K562 (cell line): ENCODE measurements around the gene SLC16A2. TPM values are rescaled to one million over a fixed set of nuclear protein-coding genes. Genes with fewer than 3 reads are reported as not detected.

ENCODE experiments used
- ATAC-seq: fragments of 200-7000 bp; cut with Tn5 transposase; 3 replicates; pipeline ENCODE4 v1.9.1; 2020; ENCODE audit warnings: moderate library complexity
- BruUV-seq: library from RNA; stranded (reverse); fragments of 400-500 nt; replicated peaks from 2 replicates; lab custom pipeline; 2021; lab: Mats Ljungman, UMichigan
- CTCF ChIA-PET: fragments of 300-600 bp; formaldehyde crosslinking; extraction: SDS; loops from one replicate; lab custom pipeline; 2021; ENCODE audit warnings: low intra/inter-chr PET ratio; lab: Yijun Ruan, JAX
- POLR2A ChIA-PET: fragments of 300-600, 350-650 bp; sonication (Branson Sonifier 250); formaldehyde crosslinking; extraction: SDS; loops from one replicate; lab custom pipeline; 2021; ENCODE audit warnings: antibody characterized with exemption, inconsistent platforms; lab: Yijun Ruan, JAX
- DNase-seq, 4 experiments: peaks; one replicate each; pipeline versions ENCODE4 v3.0.0 to v3.0.0-alpha.2; 2011 to 2018; ENCODE audit warnings: low spot score in 3 of 4, mixed read lengths in 3 of 4; ENCODE audit errors: extremely low read depth in 1 of 4
- FAIRE-seq: peaks from 2 replicates; lab custom pipeline; 2011; peaks lifted over from hg19 to GRCh38; lab: Jason Lieb, UNC
- H2AFZ ChIP-seq: 2 replicates; pipeline ENCODE4 v1.6.0; 2011; ENCODE audit warnings: low read depth, low read length, control low read depth, inconsistent platforms
- H3K27ac ChIP-seq: fragments of 200-600 bp; 3 replicates; pipeline ENCODE4 v1.8.0; 2011; ENCODE audit warnings: low read depth, mild to moderate bottlenecking, control low read depth, inconsistent platforms, low read length, moderate library complexity, mixed read lengths; ENCODE audit errors: extremely low read depth
- H3K27me3 ChIP-seq, 2 experiments: fragments of 300-600 bp in 1 of 2; 2 replicates in 1 of 2; 3 replicates in 1 of 2; pipeline versions ENCODE4 v1.6.0 to v1.8.0; 2011; ENCODE audit warnings: inconsistent platforms in 2 of 2, low read length in 2 of 2, mild to moderate bottlenecking in 1 of 2, mixed read lengths in 1 of 2, moderate library complexity in 1 of 2; ENCODE audit not compliant: control insufficient read depth in 2 of 2, insufficient read depth in 2 of 2
- H3K36me3 ChIP-seq: fragments of 300-600 bp; 3 replicates; pipeline ENCODE4 v1.8.0; 2011; ENCODE audit warnings: mild to moderate bottlenecking, low read length, inconsistent platforms; ENCODE audit not compliant: control insufficient read depth, insufficient read depth
- H3K4me1 ChIP-seq, 2 experiments: fragments of 200-600 bp in 1 of 2; replicated peaks in 1 of 2; 2 replicates in 1 of 2; 3 replicates in 1 of 2; pipeline versions ENCODE4 v1.5.1 to v1.8.0; 2011; ENCODE audit warnings: inconsistent platforms in 2 of 2, low read length in 2 of 2, mild to moderate bottlenecking in 1 of 2, mixed read lengths in 1 of 2, moderate library complexity in 1 of 2; ENCODE audit not compliant: control insufficient read depth in 2 of 2, insufficient read depth in 2 of 2
- H3K4me2 ChIP-seq: 2 replicates; pipeline ENCODE4 v1.6.1; 2011; ENCODE audit warnings: low read length, control low read depth, inconsistent platforms, mixed read lengths; ENCODE audit not compliant: insufficient read depth
- H3K4me3 ChIP-seq: fragments of 200-600 bp; sonication (generic), shearing (Covaris generic); 2 replicates; pipeline ENCODE4 v1.5.1; 2016; ENCODE audit warnings: control low read depth, inconsistent platforms
- H3K79me2 ChIP-seq: fragments of 200-600 bp; 3 replicates; pipeline ENCODE4 v1.8.0; 2011; ENCODE audit warnings: low read length, inconsistent platforms; ENCODE audit not compliant: control insufficient read depth, insufficient read depth
- H3K9ac ChIP-seq, 2 experiments: 2 replicates each; pipeline versions ENCODE4 v1.6.0 to v1.6.1; 2011; ENCODE audit warnings: low read depth in 2 of 2, low read length in 2 of 2, control low read depth in 1 of 2, inconsistent platforms in 1 of 2, mild to moderate bottlenecking in 1 of 2, mixed read lengths in 1 of 2; ENCODE audit not compliant: insufficient read depth in 1 of 2
- H3K9me1 ChIP-seq: one replicate; pipeline ENCODE4 v1.6.0; 2011; ENCODE audit warnings: inconsistent platforms, mild to moderate bottlenecking, low read length, moderate library complexity; ENCODE audit not compliant: control insufficient read depth, insufficient read depth
- H3K9me3 ChIP-seq: replicated peaks from 2 replicates; pipeline ENCODE4 v1.5.1; 2011; ENCODE audit warnings: low read depth, low read length, inconsistent platforms; ENCODE audit not compliant: control insufficient read depth, insufficient read depth
- H4K20me1 ChIP-seq: replicated peaks from 2 replicates; pipeline ENCODE4 v1.6.1; 2011; ENCODE audit warnings: low read length, inconsistent platforms, mixed read lengths; ENCODE audit not compliant: control insufficient read depth, insufficient read depth
- CEBPB ChIP-seq: fragments of 450-650 bp; IDR thresholded peaks from 2 replicates; pipeline ENCODE4 v1.6.1; 2016; ENCODE audit warnings: missing genetic modification characterization, missing compliant biosample characterization
- DNMT1 ChIP-seq: fragments of 450-650 bp; IDR thresholded peaks from 2 replicates; pipeline ENCODE4 v1.6.1; 2016; ENCODE audit warnings: antibody characterized with exemption, mild to moderate bottlenecking
- JUND ChIP-seq, 2 experiments: IDR thresholded peaks; 2 replicates in 1 of 2; 3 replicates in 1 of 2; pipeline ENCODE4 v1.6.1; 2011; ENCODE audit warnings: borderline replicate concordance in 2 of 2, low read depth in 2 of 2, low read length in 2 of 2, improper control_type of control experiment in 1 of 2, missing biosample characterization in 1 of 2, missing genetic modification characterization in 1 of 2, missing genetic modification reagents in 1 of 2
- KAT2B ChIP-seq: IDR thresholded peaks from one replicate; pipeline ENCODE4 v1.6.1; 2012; ENCODE audit warnings: low read depth, mild to moderate bottlenecking, control low read depth, inconsistent platforms, low read length, moderate library complexity
- KLF10 ChIP-seq: fragments of 250-450 bp; sonication (Bioruptor Pico); IDR thresholded peaks from 2 replicates; pipeline ENCODE4 v1.6.1; 2021; ENCODE audit warnings: matching md5 sums
- MLLT1 ChIP-seq, 2 experiments: fragments of 450-650 bp; IDR thresholded peaks; 2 replicates each; pipeline ENCODE4 v1.6.1; 2016
- NR3C1 ChIP-seq: sonication (generic); formaldehyde crosslinking; IDR thresholded peaks from 2 replicates; pipeline ENCODE4 v1.8.1; 2022; ENCODE audit warnings: missing genetic modification reagents
- POLR2AphosphoS2 ChIP-seq: IDR thresholded peaks from 2 replicates; pipeline ENCODE4 v1.6.1; 2012; ENCODE audit warnings: low read length, improper control_type of control experiment
- PURB ChIP-seq: sonication (generic); formaldehyde crosslinking; IDR thresholded peaks from 2 replicates; pipeline ENCODE4 v1.9.0; 2021; ENCODE audit warnings: low read depth, mild to moderate bottlenecking, missing genetic modification reagents
- SMAD1 ChIP-seq: fragments of 150-350 bp; IDR thresholded peaks from 2 replicates; pipeline ENCODE4 v1.6.1; 2014; ENCODE audit warnings: low read length, low read depth; ENCODE audit not compliant: partially characterized antibody
- ZFP30 ChIP-seq: fragments of 250-450 bp; sonication (Bioruptor Pico); IDR thresholded peaks from 2 replicates; pipeline ENCODE4 v1.8.0; 2022; ENCODE audit warnings: moderate library complexity, mild to moderate bottlenecking, inconsistent platforms, borderline replicate concordance
- ZNF124 ChIP-seq: sonication (generic); formaldehyde crosslinking; IDR thresholded peaks from 2 replicates; pipeline ENCODE4 v1.8.1; 2022; ENCODE audit warnings: missing genetic modification reagents
- ZNF232 ChIP-seq: sonication (generic); formaldehyde crosslinking; IDR thresholded peaks from 2 replicates; pipeline ENCODE4 v1.8.0; 2022; ENCODE audit warnings: mild to moderate bottlenecking, missing genetic modification reagents
- ZNF324 ChIP-seq: fragments of 250-450 bp; sonication (Bioruptor Pico); IDR thresholded peaks from 2 replicates; pipeline ENCODE4 v1.4.0; 2020; ENCODE audit warnings: mild to moderate bottlenecking
- ZNF75A ChIP-seq: fragments of 450-650 bp; formaldehyde crosslinking; IDR thresholded peaks from 2 replicates; pipeline ENCODE4 v1.4.0; 2020; ENCODE audit warnings: mild to moderate bottlenecking
- ZNF764 ChIP-seq: fragments of 250-450 bp; sonication (Bioruptor Pico); IDR thresholded peaks from 2 replicates; pipeline ENCODE4 v1.4.0; 2020; ENCODE audit warnings: low read depth, mild to moderate bottlenecking, moderate library complexity
- WGBS: fragments of 100-300 bp; shearing (Covaris generic); methylation state at CpG from one replicate; pipeline ENCODE4 v1.1.6; 2016; ENCODE audit warnings: low coverage, mixed read lengths; ENCODE audit not compliant: insufficient coverage; ENCODE audit errors: missing lambda C conversion rate; 5-methylcytosine and 5-hydroxymethylcytosine counted together
- in situ Hi-C: fragments of 300-500 bp; cut with MboI; formaldehyde crosslinking; loops from 4 replicates; pipeline ENCODE4 v1.15.0; 2018; ENCODE audit warnings: inconsistent platforms, mixed read lengths
- intact Hi-C: fragments of 100-400 bp; cut with micrococcal nuclease; formaldehyde crosslinking; loops from 2 replicates; pipeline ENCODE4 v1.14.2; 2022
- polyA plus RNA-seq, 8 experiments: library from polyadenylated mRNA; depleted of rRNA in 4 of 8; stranded (reverse) in 5 of 8; unstranded in 3 of 8; fragments of >200 nt; fragmentation: Nextera tagmentation in 2 of 8; fragmentation: Illumina TruSeq in 1 of 8; extraction: Ambion mirVana in 2 of 8; extraction: Trizol in 1 of 8; gene quantifications; 2 replicates each; pipeline versions ENCODE4 v1.2.1 to v1.2.3, GENCODE V29; 2011 to 2014; ENCODE audit warnings: inconsistent platforms in 1 of 8, missing spikeins in 1 of 8
- total RNA-seq, 7 experiments: library from RNA; depleted of rRNA in 6 of 7; stranded (reverse); fragments of >200 nt in 6 of 7; fragmentation: Illumina TruSeq in 2 of 7; extraction: Trizol in 2 of 7; gene quantifications; 2 replicates each; pipeline versions ENCODE4 v1.2.1 to v1.2.3, GENCODE V29; 2011 to 2021; ENCODE audit warnings: low replicate concordance in 1 of 7

The SLC16A2 gene
- total and polyA plus RNA-seq, 9 of the 15 experiments (the other 6 are each of a cell fraction or from before 2014, with no cell fraction given): 0.07 TPM; not detected in 8

- DNase-seq: no peak
- ATAC-seq: no peak
- no TSS peak for BruUV-seq
- Histone ChIP-seq H3K9me3 (no peaks in the 10 kb centered on the region), H2AFZ (no peak overlapping the region), H3K9me1 (no peaks in the 10 kb centered on the region), H3K4me1 (no peaks in the 10 kb centered on the region), H3K4me2 (no peak overlapping the region), H3K36me3 (no peaks in the 10 kb centered on the region), H3K9ac (no peak overlapping the region), H3K27ac (no peak overlapping the region), H3K27me3 (no peaks in the 10 kb centered on the region), H3K79me2 (no peaks in the 10 kb centered on the region), H3K4me3 (no peak overlapping the region), H4K20me1 (no peaks in the 10 kb centered on the region)
- POLR2A ChIA-PET: no interaction called here
- CTCF ChIA-PET: no interaction called here
- intact Hi-C loops (loop anchor here (10.0 kb wide), 1 partner anchor 64 kb away; no protein-coding TSS in a partner anchor), in situ Hi-C loops (no loop called here)
- FAIRE-seq: no peak
- 0% methylated on average over 2 of the region's 2 CpGs for WGBS
- TF ChIP-seq PURB (CRISPR knock-in tag) (no peak), MLLT1 (IDR thresholded peaks at IDR 0.05) (no peak)
Observed at GRCh38 chrX:74389016-74389722, 32.1 kb upstream of the SLC16A2 start.

- H2AFZ ChIP-seq: no peak overlapping the region
- no peaks in the 10 kb centered on the region for H4K20me1 ChIP-seq
- CTCF ChIA-PET: no interaction called here
- H3K9me3 ChIP-seq: no peaks in the 10 kb centered on the region
- no peak overlapping the region for H3K9ac ChIP-seq
- no peaks in the 10 kb centered on the region for H3K4me1 ChIP-seq
- no peak overlapping the region for H3K4me3 ChIP-seq
- in situ Hi-C loops (no loop called here), intact Hi-C loops (no loop called here)
- FAIRE-seq (no peak), ATAC-seq (no peak), DNase-seq (no peak)
- POLR2A ChIA-PET: no interaction called here
- no peak overlapping the region for H3K27ac ChIP-seq
- H3K79me2 ChIP-seq: no peaks in the 10 kb centered on the region
- no peaks in the 10 kb centered on the region for H3K9me1 ChIP-seq
- no peaks in the 10 kb centered on the region for H3K27me3 ChIP-seq
- no peaks in the 10 kb centered on the region for H3K36me3 ChIP-seq
- no TSS peak for BruUV-seq
- no peak overlapping the region for H3K4me2 ChIP-seq
- no peak for TF ChIP-seq ZFP30 (CRISPR knock-in tag)
- TF ChIP-seq ZNF232 (CRISPR knock-in tag): no peak
- TF ChIP-seq JUND (IDR thresholded peaks at IDR 0.05; ENCODE audit: borderline replicate concordance, low read depth, low read length): no peak
- TF ChIP-seq JUND (tag; IDR thresholded peaks at IDR 0.05; ENCODE audit: borderline replicate concordance, low read depth, low read length): no peak
- TF ChIP-seq CEBPB (tag): no peak
- TF ChIP-seq SMAD1: no peak
- TF ChIP-seq KLF10 (CRISPR knock-in tag): no peak
- no peak for TF ChIP-seq ZNF324
- no peak for TF ChIP-seq ZNF124 (CRISPR knock-in tag)
- TF ChIP-seq NR3C1 (CRISPR knock-in tag): no peak
- TF ChIP-seq KAT2B: no peak
- TF ChIP-seq ZNF764 (CRISPR knock-in tag): no peak
- TF ChIP-seq POLR2AphosphoS2: no peak
- no peak for TF ChIP-seq DNMT1
- TF ChIP-seq ZNF75A (CRISPR knock-in tag): no peak
- WGBS: 20% methylated on average over 1 of the region's 1 CpG
Observed at GRCh38 chrX:74395556-74395955, 25.7 kb upstream of the SLC16A2 start.
